Measurements from ENCODE around the gene CSAD.

CSAD gene

GRCh38 chr12:53197011-53197640 is 16.4 kb upstream of the CSAD start:
- Histone ChIP-seq H3K9me3 (no peaks in the 10 kb centered on the region), H3K36me3 (no peaks in the 10 kb centered on the region), H3K4me3 (ENCODE audit: low read depth, low read length) (no peak overlapping the region), H3K4me1 (no peaks in the 10 kb centered on the region; the same call in 1 of the 2 replicates), H3K27me3 (no peaks in the 10 kb centered on the region)
- no peak for TF ChIP-seq CTCF (IDR thresholded peaks at IDR 0.05; ENCODE audit: low read depth, low read length)
- DNase-seq: no peak

- H3K4me3 ChIP-seq (ENCODE audit: low read depth, low read length): no peak overlapping the region
- no peaks in the 10 kb centered on the region for H3K9me3 ChIP-seq
- no peak for DNase-seq
- no peaks in the 10 kb centered on the region for H3K36me3 ChIP-seq
- no peak for TF ChIP-seq CTCF (IDR thresholded peaks at IDR 0.05; ENCODE audit: low read depth, low read length)
- no peaks in the 10 kb centered on the region; the same call in 1 of the 2 replicates for H3K4me1 ChIP-seq
- H3K27me3 ChIP-seq: no peaks in the 10 kb centered on the region
These were observed 15.8 kb upstream of the CSAD start for GRCh38 chr12:53196486-53196885.

GRCh38 chr12:53195516-53196420 is 15.0 kb upstream of the CSAD start:
- no peaks in the 10 kb centered on the region for H3K36me3 ChIP-seq
- no peak overlapping the region for H3K4me3 ChIP-seq (ENCODE audit: low read depth, low read length)
- no peak for DNase-seq
- no peaks in the 10 kb centered on the region for H3K9me3 ChIP-seq
- no peaks in the 10 kb centered on the region; the same call in 1 of the 2 replicates for H3K4me1 ChIP-seq
- no peaks in the 10 kb centered on the region for H3K27me3 ChIP-seq
- TF ChIP-seq CTCF (IDR thresholded peaks at IDR 0.05; ENCODE audit: low read depth, low read length): no peak

- Histone ChIP-seq H3K36me3 (no peaks in the 10 kb centered on the region), H3K9me3 (no peaks in the 10 kb centered on the region), H3K4me1 (no peaks in the 10 kb centered on the region; the same call in 1 of the 2 replicates), H3K4me3 (ENCODE audit: low read depth, low read length) (no peak overlapping the region), H3K27me3 (no peaks in the 10 kb centered on the region)
- no peak for DNase-seq
- TF ChIP-seq CTCF (IDR thresholded peaks at IDR 0.05; ENCODE audit: low read depth, low read length): no peak
These were observed 14.2 kb upstream of the CSAD start for GRCh38 chr12:53194973-53195372.

- no peak for DNase-seq
- Histone ChIP-seq H3K4me3 (ENCODE audit: low read depth, low read length) (no peak overlapping the region), H3K4me1 (no peaks in the 10 kb centered on the region; the same call in 1 of the 2 replicates), H3K27me3 (no peaks in the 10 kb centered on the region), H3K9me3 (no peaks in the 10 kb centered on the region), H3K36me3 (no peaks in the 10 kb centered on the region)
- no peak for TF ChIP-seq CTCF (IDR thresholded peaks at IDR 0.05; ENCODE audit: low read depth, low read length)
These were observed 13.4 kb upstream of the CSAD start for GRCh38 chr12:53193985-53194716.

Measured in BE2C (cell line).